ENCODE data around the gene CTDSP1. TPM values are rescaled to one million over a fixed set of nuclear protein-coding genes. Genes with fewer than 3 reads are reported as not detected.

The CTDSP1 gene
- total and polyA plus RNA-seq, 2 donors (not counting 1 experiment from before 2014, with no cell fraction given): 99.8 to 207 TPM

- Histone ChIP-seq H3K4me3 (ENCODE audit: control extremely low read depth in 1 of 5, extremely low read depth in 1 of 5, insufficient read depth in 1 of 5, low read depth in 2 of 5, low read length in 4 of 5) (no peak overlapping the region), H3K27me3 (replicated peaks in 1 of 4; ENCODE audit: control extremely low read depth in 1 of 4, control insufficient read depth in 3 of 4, insufficient read depth in 4 of 4, low read length in 3 of 4) (peaks cover 0 to 4% (median 0%) of the 10 kb centered on the region in 4 experiments), H3K4me2 (replicated peaks; ENCODE audit: low read depth, low read length, poor library complexity, severe bottlenecking) (no peak overlapping the region), H3K36me3 (replicated peaks in 1 of 2; ENCODE audit: control extremely low read depth in 1 of 2, control insufficient read depth in 1 of 2, extremely low read depth in 1 of 2, insufficient read depth in 2 of 2, low read length in 1 of 2) (no peaks in the 10 kb centered on the region), H3K9ac (ENCODE audit: low read length) (no peak overlapping the region), H4K20me1 (ENCODE audit: control insufficient read depth, insufficient read depth, low read length, poor library complexity, severe bottlenecking) (no peaks in the 10 kb centered on the region), H3K4me1 (ENCODE audit: control insufficient read depth in 2 of 2, insufficient read depth in 2 of 2, low read length in 2 of 2) (peaks cover 12 to 16% of the 10 kb centered on the region in 2 donors), H3K79me2 (ENCODE audit: control insufficient read depth, insufficient read depth, low read length) (no peaks in the 10 kb centered on the region), H3K9me3 (ENCODE audit: control extremely low read depth in 1 of 3, control insufficient read depth in 2 of 3, insufficient read depth in 1 of 3, low read length in 2 of 3) (no peaks in the 10 kb centered on the region), H3K27ac (ENCODE audit: low read length in 2 of 2) (no peak overlapping the region), H2AFZ (ENCODE audit: insufficient read depth, low read depth, low read length, poor library complexity, severe bottlenecking) (no peak overlapping the region)
- ChIA-PET CTCF (no interaction called here), POLR2A (no interaction called here)
- Mint-ChIP-seq H3K27ac (no peak overlapping the region), H3K27me3 (peaks cover 8% of the 10 kb centered on the region), H3K4me1 (peaks cover 20% of the 10 kb centered on the region), H3K9me3 (ENCODE audit: insufficient read depth) (no peaks in the 10 kb centered on the region), H3K4me3 (no peak overlapping the region)
- ATAC-seq (ENCODE audit: low read depth) (no peak), DNase-seq (no peak)
- no peak for TF ChIP-seq EZH2 (IDR thresholded peaks at IDR 0.05; ENCODE audit: borderline replicate concordance, insufficient read depth, low read depth, low read length, poor library complexity, severe bottlenecking)
- TF ChIP-seq, protein P1, sequence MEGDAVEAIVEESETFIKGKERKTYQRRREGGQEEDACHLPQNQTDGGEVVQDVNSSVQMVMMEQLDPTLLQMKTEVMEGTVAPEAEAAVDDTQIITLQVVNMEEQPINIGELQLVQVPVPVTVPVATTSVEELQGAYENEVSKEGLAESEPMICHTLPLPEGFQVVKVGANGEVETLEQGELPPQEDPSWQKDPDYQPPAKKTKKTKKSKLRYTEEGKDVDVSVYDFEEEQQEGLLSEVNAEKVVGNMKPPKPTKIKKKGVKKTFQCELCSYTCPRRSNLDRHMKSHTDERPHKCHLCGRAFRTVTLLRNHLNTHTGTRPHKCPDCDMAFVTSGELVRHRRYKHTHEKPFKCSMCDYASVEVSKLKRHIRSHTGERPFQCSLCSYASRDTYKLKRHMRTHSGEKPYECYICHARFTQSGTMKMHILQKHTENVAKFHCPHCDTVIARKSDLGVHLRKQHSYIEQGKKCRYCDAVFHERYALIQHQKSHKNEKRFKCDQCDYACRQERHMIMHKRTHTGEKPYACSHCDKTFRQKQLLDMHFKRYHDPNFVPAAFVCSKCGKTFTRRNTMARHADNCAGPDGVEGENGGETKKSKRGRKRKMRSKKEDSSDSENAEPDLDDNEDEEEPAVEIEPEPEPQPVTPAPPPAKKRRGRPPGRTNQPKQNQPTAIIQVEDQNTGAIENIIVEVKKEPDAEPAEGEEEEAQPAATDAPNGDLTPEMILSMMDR (IDR thresholded peaks at IDR 0.05): no peak
- intact Hi-C loops (cut with micrococcal nuclease): no loop called here
- 96% methylated on average over 7 of the region's 11 CpGs for WGBS (ENCODE audit: insufficient coverage)
Measured at GRCh38 chr2:218435003-218435982, 35.6 kb downstream of the CTDSP1 start.

DNA sequence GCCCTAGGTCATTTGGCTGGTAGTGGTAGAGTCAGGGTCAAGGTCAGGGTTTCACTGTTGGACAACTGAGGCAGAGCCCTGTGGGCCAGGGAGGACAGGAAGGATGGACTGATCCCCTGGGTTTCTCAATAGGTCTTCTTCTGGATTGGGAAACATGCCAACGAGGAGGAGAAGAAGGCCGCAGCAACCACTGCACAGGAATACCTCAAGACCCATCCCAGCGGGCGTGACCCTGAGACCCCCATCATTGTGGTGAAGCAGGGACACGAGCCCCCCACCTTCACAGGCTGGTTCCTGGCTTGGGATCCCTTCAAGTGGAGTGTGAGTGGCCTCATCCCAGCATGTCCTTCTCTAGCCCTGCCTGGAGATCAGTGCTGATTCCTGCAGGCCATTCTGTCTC lies 37.3 kb downstream of the CTDSP1 start:
- CTCF ChIA-PET: no interaction called here

More for the DNA sequence above, 37.3 kb downstream of the CTDSP1 start:
- no peak overlapping the region for H2AFZ ChIP-seq (ENCODE audit: insufficient read depth, low read depth, low read length, poor library complexity, severe bottlenecking)
- POLR2A ChIA-PET: no interaction called here
- H3K4me2 ChIP-seq (replicated peaks; ENCODE audit: low read depth, low read length, poor library complexity, severe bottlenecking): no peak overlapping the region
- no peak overlapping the region for H3K27ac Mint-ChIP-seq
- H3K36me3 ChIP-seq (replicated peaks in 1 of 2; ENCODE audit: control extremely low read depth in 1 of 2, control insufficient read depth in 1 of 2, extremely low read depth in 1 of 2, insufficient read depth in 2 of 2, low read length in 1 of 2): no peaks in the 10 kb centered on the region
- no peak overlapping the region for H3K9ac ChIP-seq (ENCODE audit: low read length)
- H3K27me3 Mint-ChIP-seq: peaks cover 4% of the 10 kb centered on the region
- DNase-seq (no peak), ATAC-seq (ENCODE audit: low read depth) (no peak)
- H3K4me3 ChIP-seq (ENCODE audit: control extremely low read depth in 1 of 5, extremely low read depth in 1 of 5, insufficient read depth in 1 of 5, low read depth in 2 of 5, low read length in 4 of 5): no peak overlapping the region
- 67% methylated on average over 1 of the region's 5 CpGs for WGBS (ENCODE audit: insufficient coverage)
- H3K79me2 ChIP-seq (ENCODE audit: control insufficient read depth, insufficient read depth, low read length): no peaks in the 10 kb centered on the region
- H3K4me3 Mint-ChIP-seq: no peak overlapping the region
- peaks cover 12 to 16% of the 10 kb centered on the region in 2 donors for H3K4me1 ChIP-seq (ENCODE audit: control insufficient read depth in 2 of 2, insufficient read depth in 2 of 2, low read length in 2 of 2)
- no peak overlapping the region for H3K27ac ChIP-seq (ENCODE audit: low read length in 2 of 2)
- H4K20me1 ChIP-seq (ENCODE audit: control insufficient read depth, insufficient read depth, low read length, poor library complexity, severe bottlenecking): no peaks in the 10 kb centered on the region
- intact Hi-C loops (cut with micrococcal nuclease): no loop called here
- TF ChIP-seq, protein P1 (IDR thresholded peaks at IDR 0.05): no peak
- no peak for TF ChIP-seq EZH2 (IDR thresholded peaks at IDR 0.05; ENCODE audit: borderline replicate concordance, insufficient read depth, low read depth, low read length, poor library complexity, severe bottlenecking)
- H3K9me3 ChIP-seq (ENCODE audit: control extremely low read depth in 1 of 3, control insufficient read depth in 2 of 3, insufficient read depth in 1 of 3, low read length in 2 of 3): no peaks in the 10 kb centered on the region
- H3K9me3 Mint-ChIP-seq (ENCODE audit: insufficient read depth): no peaks in the 10 kb centered on the region
- peaks cover 0 to 4% (median 0%) of the 10 kb centered on the region in 4 experiments for H3K27me3 ChIP-seq (replicated peaks in 1 of 4; ENCODE audit: control extremely low read depth in 1 of 4, control insufficient read depth in 3 of 4, insufficient read depth in 4 of 4, low read length in 3 of 4)
- H3K4me1 Mint-ChIP-seq: peaks cover 20% of the 10 kb centered on the region

Measured in B cell (primary cell).